ENCODE measurements around the gene ZFYVE28.
"Not testable (repeated sequence)": the region's sequence is repeated elsewhere in the genome, so short reads cannot be mapped to it uniquely, and the experiment has no call there.

Gene ZFYVE28

DNA sequence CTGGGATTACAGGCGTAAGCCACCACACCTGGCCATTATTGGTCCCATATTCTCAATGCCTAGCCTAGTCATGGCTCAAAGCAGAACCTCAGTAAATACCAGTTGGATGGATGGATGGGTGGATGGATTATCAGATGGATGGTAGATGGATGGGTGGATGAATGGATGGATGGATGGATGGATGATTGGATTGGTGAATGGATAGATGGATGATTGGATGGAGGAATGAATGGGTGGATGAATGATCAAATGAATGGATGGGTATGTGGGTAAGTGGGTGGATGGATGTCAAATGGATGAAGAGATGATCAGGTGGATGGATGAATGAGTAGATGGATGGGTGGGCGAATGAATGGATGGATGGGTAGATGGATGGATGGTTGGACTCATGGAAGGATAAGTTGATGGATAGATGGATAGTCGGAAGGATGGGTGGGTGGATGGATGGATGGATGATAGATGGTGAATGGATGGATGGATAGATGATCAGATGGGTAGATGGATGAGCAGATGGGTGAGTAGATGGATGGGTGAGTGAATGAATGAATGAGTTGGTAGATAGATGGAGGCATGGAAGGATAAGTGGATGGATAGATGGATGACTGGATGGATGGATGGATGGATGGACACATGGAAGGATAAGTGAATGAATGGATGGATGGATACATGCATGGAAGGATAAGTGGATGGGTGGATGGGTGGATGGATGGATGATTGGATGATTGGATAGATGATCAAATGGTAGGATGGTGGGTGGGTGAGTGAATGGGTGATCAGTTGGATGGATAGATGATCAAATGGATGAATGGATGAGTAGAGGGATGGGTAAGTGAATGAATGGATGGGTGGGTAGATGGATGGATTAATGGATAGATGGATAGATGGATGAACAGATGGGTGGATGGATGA lies 28.5 kb upstream of the ZFYVE28 start:
- no peak for DNase-seq

DNA sequence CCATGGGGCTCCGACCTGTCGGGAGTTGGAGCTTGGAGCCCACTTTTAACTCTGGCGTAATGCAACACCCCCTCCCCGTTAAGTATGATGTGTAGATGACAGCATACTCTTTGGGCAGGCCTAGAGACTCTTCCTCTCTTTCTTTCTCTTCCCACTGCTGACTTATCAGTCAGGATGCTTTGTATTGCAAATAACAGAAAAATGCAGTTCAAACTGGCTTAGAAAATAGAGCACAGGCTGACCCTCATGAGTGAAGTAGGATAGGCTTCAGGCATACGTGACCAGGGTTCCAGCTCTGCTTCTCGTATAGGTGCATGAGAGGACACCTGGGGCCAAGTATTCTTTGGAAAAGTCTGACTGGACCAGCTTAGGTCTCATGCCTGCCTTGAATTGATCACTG lies 27.1 kb upstream of the ZFYVE28 start:
- DNase-seq: no peak

DNA sequence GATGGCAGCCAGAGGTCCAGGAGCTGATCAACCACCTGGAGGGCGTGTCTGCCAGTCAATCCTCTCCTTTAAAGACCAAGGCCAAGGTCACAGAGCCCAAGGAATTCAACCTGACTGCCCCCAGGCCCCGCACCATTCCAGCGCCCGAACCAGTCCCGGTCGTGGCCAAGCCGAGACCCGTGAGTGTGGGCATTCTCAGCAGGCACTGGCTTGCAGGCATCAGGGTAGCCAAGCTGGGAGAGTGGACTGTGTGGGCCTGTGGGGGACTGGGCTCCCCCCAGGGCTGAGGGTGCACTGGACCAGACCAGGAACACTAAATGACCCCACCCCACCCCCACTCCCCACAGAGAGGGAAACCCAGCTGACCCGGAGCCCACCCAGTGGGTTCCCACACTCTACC lies 26.7 kb upstream of the ZFYVE28 start:
- no peak for DNase-seq

DNA sequence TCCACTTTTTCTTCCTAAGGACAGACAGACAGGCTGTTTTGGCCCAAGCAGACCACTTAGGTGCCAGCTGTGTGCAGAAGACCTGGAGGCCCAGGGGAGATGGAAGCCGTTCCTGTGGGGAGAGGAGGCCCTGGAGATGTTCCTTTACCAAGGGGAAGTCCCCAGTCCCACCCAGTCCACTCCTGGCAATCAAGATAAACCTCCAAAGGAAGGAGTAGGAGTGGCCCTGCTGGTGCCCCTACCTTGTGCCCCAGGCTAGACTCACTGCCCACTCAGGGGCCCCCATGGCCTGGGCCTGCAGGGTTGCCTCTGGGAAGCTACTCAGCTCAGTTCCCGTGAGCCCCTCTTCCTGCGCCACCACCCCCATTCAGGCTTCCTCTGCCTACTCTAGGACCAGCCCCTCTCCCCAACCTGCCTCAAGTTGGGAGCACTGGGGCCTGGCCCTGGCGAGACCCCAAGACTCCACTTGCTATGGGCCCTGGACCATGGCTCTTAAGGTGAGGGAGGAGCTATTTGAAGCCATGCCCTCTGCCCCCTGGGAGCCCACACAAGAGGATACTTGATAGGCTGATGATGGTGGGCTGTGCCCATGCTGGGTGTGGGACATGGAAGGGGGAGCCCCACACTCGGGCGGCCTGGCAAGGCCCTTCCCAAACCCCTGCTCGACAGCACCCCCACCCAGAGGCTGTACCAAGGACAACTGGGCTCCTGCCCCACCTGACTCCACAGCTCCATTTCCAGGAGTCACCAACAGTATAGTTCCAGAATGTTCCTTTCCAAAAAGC lies 25.7 kb upstream of the ZFYVE28 start:
- DNase-seq: no peak

DNA sequence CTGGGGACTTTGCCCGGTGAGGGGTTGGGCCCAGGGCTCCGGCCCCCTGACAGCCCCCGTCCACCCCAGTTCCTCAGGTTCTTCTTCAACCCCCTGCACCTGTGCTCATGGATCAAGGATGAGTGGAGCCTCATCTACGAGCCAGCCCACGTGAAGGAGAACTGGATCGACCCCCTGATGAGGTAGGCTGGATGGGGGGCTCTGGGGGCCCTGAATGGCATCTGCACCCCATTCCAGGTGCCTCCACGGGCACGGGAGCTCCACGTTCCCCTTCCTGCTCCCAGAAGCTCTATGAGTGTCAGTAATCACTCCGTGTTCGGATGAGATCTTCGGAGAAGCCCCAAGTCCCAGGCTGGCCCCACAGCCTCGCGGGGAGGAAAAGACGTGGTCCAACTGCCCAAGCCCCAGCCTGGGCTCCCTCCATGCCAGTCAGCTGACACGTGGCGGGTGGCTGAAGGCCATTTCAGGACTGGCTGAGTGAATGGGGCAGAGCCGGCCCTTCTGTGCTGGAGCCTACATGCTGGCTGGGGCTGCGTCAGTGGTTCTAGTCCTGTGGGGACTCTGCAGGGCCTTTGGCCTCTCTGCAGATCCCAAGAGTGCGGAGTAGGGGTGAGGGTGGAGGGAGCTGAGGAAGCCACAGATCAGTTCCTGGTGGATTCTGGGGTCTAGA lies 24.8 kb upstream of the ZFYVE28 start:
- DNase-seq: no peak

DNA sequence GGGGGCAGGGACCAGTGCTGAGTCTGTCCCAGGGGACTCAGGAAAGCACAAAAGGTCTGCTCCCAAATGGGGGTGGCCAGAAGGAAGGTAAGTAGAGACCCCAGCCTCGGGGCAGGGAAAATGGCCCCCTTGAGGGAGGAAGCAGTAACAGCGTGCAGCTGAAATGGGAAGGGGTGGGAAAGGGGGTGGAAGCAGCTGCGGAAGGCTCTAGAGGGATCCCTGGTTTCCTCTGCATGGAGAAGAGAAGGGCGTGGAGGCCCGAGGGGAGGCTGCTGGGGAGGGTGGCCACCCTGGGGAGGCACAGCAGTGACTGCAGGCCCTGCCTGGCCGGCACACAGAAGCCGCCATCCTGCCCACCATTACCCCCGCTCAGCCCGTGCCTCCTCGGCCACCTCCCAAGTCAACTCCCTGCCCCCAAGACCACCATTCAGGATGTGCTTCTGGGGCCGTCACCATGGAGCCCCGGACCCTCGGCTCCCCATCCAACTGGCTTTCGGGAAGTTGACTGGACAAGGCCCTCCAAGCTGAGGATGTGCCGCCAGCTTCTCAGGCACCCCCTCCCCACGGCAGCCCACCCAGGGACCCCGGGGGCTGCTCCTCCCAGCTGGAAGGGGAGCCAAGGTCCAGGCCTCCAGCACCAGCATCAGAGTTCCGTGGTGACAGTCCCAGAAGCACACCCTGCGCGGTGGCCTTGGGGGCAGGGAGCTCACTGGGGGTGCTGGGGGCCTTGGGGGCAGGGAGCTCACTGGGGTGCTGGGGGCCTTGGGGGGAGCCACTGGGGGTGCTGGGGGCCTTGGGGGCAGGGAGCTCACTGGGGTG lies 23.9 kb upstream of the ZFYVE28 start:
- no peak for DNase-seq

DNA sequence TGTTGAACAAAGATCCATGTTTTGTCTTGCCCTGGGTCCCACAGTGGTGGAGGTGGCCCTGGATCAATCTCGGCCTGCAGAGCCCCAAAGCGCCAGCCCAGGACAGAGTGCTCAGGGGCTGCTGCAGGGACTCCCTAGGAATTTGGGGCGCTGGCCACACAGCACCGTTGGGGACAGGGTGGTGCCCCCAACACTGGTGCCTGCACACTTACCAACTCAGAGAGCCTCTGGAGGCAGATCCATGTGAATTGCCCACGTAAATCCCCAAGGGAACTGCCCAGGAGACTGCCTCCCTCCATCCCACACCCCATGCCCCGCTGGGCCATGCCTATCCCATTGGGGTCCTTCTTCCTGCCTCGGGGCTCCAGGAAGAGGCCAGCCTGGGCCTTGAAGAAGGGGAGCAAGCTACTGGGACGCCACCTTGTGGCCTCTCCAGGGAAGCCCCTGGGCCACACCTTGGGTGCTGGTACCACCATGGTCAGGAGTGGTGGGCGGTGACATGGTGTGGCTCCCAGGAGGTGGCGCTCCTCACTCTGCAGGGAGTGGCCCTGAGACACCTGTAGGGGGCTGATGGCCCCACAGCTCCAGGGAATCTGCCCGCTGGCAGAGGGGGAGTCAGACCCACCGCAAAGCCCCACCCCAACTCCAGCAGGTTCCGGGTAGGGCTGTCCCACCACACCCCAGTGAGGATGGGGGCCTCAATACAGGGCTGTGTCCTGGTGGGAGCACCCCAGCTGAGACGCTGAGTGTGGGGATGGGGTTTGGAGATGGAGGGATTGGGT lies 23.1 kb upstream of the ZFYVE28 start:
- DNase-seq: peak; percentile 53

DNA sequence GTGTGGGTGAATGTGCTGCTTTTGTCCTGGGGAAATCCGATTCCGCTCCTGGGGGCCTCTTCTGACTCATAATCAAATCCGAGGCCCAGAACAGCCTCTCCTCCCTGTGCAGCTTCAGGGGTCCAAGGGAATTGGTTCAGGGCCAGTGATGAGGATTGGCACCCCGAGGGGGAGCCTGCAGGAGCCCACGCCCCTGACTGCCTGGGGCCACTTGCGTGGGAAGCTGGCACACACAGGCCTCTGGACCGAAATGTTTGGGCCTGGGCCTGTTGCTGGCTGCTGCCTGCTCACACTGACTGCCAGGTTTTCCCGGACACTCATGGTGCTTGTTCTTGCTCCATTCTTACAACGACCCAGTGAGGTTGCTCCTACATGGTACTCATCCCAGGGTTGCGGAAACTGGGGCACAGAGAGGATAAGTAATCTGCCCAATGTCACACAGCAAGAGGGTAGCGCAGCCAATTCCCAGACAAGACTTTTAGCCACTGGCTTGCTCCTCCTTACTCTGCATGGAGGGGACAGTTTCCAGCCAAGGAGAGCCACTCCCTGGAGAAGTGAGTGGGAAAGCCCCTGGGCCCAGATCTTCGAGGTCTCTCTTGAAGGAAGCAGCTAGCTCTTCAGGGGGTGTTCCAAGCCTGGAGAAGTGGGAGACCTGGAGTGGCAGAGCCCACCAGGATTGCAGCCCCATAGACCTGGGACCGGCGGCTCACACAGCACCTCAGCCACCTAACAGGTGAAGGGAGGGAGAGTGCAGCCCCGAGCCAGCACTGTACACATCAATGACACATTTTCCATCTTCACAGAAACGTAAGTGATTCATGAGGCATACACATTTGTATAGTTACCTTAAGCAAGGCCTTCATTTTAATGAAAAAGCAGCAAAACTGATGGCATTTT lies 20.6 kb upstream of the ZFYVE28 start:
- DNase-seq: no peak

DNA sequence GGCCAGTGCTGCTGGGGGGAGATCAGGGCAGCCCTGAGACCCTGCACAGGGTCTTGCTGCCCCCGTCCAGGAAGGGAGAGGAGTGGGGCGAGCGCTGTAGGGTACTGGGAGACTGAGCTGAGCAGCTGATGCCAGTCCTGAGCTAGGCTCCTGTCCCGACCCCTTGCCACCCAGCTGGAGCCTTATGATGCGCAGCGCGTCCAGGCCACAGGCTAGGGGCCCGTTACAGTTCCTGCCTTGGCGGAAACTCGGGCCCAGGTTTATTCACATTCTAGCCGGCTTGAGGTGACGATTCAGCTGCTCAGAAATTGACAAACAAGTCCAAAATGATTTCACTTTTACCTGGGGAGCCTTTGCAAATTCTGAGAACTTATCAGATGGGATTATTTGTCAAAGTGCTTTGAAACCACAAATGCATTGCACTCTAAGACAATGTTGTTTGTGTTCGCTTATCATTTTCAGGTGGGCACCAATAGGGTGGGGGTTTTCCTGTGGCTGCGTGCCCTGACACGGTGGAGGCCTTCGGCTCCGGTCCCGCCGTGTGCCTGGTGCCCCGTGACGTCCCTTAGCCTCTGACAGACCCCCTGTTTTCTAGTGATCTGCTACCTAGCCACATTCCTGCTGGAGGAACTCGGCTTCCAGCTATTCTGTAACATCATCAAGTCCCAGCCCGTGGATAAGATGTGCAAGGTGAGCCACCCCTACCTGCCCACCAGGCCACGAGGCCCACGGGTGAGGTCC lies 19.2 kb upstream of the ZFYVE28 start:
- no peak for DNase-seq

DNA sequence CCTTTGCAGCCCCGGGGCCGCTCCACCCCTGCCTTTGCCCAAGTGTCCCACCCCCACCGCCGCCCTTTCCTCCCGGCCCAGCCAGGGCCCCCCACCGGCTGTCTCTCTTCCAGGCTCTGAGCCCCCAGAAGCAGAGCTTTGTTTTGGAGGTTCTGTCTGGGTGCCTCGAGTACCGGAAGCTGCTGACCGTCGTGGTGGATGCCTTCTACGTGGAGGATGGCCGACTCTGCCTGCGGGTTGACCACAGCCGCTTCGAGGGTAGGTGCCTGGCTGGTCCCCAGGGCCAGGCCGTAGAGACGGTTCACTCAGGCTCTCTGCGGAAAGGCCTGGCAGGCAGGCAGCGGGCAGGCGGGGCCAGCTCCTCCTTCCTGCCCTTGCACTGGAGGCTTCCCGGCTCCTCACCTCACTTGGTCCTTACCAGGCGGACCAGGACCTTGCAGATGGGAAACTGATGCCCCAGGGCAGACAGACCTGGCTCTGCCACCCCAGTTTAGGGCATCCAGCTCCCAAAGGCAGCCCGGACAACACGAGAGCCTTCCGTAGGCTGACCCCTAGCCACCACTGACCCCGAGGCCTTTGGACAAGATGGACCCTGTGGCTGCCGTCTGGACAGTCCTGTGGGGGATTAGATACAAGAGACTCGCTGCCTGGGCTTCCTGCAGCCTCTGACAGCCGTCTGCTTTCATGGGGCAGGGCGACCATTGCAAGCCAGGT lies 18.5 kb upstream of the ZFYVE28 start:
- no peak for DNase-seq

DNA sequence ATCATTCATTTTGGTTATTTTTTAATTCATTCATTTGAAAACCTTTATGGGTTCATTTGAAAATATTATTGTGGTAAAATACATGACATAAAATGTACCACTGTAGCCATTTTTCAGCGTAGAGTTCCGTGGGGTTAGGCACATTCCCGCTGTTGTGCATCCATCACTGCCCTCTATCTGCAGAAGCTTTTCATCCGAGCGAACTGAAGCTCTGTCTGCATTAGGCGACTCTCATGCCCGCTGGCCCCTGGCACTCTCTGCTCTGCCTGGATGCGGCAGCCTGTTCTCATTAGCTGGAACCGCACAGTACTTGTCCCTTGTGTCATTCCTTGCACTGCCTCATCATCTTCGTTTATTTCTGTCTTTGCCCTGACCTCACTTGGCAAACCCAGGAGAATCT lies 17.9 kb upstream of the ZFYVE28 start:
- DNase-seq: no peak

DNA sequence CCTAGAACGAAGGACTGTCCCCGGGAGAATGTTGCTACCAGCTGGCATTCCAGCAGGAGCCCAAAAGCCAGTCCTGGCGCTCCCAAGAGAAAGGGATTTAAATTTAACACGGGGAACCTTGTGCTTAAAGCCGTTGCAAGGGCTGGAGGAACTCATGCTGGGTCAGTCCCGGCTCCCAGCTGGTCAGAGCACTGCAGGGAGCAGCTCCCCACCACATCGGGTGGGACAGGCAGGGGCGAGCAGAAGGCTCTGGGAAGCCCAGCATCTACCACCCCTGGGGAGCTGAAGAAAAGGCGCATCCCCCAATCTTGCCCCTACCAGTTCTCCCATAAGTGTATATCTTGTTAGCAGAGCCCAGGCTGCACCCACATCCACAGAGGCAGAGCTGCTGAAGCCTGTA lies 16.0 kb upstream of the ZFYVE28 start:
- DNase-seq: no peak

DNA sequence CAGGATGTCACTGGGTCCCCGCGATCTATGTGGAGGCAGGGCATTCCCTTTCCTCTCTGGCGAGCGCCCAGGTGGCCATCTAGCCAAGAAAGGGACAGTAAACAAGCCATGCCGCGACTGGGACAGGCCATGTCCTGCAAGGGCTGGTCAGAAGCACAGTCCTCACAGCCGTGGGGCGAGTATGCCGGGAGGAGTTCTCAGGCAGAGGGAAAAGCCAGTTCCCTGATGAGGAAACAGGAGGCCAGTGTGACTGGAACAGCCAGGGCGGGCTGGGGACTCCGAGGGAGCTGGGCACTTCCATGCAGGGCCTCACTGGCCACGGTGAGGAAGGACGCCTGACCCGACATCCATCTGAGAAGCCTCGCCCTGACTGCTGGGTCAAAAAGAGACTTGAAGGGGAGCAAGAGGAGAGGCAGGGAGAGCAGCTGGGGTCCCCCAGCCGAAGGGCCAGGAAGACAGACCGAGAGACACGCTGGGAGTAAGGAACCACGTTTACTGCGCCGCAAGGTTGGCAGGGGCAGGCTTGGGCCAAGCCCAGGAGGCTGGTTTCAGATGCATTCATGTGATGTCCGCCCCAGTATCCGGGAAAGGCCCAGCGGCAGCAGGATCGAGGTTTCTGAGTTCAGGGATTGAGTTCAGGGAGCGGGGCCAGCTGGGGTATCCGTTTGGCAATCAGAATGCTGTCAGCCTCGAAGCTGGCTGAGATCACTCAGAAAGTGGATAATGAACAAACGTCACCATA lies 15.3 kb upstream of the ZFYVE28 start:
- no peak for DNase-seq

DNA sequence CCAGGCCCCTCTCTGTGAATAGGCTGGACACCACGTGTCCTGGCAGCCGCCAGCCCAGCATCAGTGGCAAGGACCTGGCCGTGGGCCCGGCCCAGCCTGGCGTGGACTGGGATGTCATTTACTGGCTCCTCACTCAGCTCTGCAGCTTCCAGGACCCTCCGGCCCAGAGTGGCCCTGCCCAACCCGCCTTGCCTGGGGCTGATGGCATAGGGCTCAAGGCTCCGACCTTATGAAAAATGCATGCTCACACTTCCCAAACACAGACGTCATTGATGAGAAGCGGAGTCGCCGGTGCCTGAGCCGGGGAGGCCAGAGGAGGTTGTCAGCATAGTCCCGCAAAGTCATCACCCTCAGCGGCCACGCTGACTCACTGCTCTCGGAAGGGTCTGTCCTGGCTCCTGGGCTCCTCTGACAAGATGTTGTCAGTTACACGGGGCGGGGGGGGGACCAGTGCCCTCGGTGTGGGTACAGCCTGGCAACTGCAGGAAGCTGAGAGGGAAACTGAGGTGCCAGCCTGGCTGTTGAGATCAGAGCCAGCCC lies 14.6 kb upstream of the ZFYVE28 start:
- no peak for DNase-seq

DNA sequence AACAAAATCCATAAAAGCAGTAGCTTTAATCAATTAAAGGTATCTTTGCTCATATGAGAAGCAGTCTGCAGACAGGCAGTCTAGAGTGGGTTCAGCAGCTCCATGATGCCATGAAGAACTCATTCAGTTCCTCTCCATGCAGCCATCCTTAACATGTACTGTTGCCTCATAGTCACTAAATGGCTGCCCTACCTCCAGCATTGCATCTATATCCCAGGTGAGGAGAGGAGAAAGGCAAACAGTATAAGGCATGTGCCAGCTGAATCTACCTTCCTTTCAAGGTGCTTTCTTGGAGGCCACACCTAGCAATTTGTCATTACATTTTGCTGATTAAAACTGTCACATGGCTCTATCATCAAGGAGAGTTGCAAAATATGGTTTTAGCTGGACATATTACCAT lies 13.6 kb upstream of the ZFYVE28 start:
- no peak for DNase-seq

DNA sequence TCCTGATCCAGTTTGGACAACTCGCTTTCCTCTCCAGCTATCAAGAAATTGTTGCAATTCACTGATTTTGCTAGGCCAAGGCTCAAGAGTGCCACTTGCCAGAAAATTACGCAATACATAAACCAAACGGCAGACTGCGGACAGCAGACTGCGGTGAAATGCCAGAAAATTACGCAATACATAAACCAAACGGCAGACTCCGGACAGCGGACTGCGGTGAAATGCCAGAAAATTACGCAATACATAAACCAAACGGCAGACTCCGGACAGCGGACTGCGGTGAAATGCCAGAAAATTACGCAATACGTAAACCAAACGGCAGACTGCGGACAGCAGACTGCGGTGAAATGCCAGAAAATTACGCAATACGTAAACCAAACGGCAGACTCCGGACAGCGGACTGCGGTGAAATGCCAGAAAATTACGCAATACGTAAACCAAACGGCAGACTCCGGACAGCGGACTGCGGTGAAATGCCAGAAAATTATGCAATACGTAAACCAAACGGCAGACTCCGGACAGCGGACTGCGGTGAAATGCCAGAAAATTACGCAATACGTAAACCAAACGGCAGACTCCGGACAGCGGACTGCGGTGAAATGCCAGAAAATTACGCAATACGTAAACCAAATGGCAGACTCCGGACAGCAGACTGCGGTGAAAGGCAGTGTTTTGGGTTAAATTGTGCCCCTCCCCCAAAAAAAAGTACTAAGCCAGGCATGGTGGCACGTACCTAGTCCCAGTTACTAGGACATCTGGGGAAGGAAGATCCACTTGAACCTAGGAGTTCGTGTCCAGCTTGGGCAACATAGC lies 11.7 kb upstream of the ZFYVE28 start:
- not testable (repeated sequence) for DNase-seq

DNA sequence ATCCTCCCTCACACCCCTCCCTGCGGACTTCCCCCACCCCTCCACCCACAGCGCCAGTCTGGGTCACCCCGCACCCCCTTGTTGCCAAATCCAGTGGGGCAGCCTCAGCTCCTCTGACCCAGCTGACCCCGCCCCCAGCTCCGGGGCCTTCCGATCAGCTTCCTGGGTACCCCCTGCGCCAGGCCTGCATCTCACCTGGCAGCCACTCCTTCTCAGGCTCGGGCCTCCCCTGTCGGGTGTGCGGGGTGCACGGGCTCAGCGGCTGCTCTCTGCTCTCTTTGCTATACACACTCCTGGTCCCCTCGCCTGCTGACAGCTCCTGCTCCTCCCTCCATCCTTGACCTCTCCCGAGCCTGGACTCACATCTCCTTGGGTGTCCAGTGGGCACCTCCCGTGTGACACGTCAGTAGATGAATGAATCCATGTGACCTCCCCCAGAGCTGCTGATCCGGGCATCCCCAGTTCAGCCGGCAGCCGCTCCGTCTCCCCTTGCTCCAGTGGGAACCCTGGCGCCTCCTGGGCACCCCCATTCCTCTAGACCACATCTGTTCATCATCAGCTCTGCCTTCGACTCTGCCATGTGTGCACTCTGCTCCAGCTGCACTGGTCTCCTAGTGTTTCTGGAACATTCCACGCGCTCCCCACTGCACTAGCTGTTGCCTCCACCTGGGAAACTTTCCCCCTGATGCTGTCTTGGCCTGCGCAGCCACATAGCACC lies 10.2 kb upstream of the ZFYVE28 start:
- no peak for DNase-seq
